CD4-positive, alpha-beta T cell (primary cell): ENCODE data around the gene CERS6. TPM values are rescaled to one million over a fixed set of nuclear protein-coding genes. Genes with fewer than 3 reads are reported as not detected.

Experiments
- ATAC-seq: fragments of 200-7000 bp; cut with Tn5 transposase; one replicate; pipeline ENCODE4 v1.10.0; 2022; ENCODE audit warnings: mild to moderate bottlenecking; ENCODE audit not compliant: poor library complexity
- CTCF ChIA-PET: fragments of 350-600 bp; sonication (Branson Sonifier 250); formaldehyde crosslinking; loops from one replicate; lab custom pipeline; 2021; ENCODE audit warnings: antibody characterized with exemption, inconsistent platforms; lab: Charles Lee
- POLR2A ChIA-PET: fragments of 350-600 bp; sonication (Branson Sonifier 250); formaldehyde crosslinking; loops from one replicate; lab custom pipeline; 2021; ENCODE audit warnings: antibody characterized with exemption, inconsistent platforms; lab: Charles Lee
- DNase-seq, 14 experiments: peaks; one replicate each; pipeline ENCODE4 v3.0.0-alpha.2; 2013 to 2020; ENCODE audit warnings: mixed read lengths in 2 of 14
- H3K27ac ChIP-seq, 2 donors: one replicate each; pipeline versions ENCODE4 v1.5.1 to v1.7.0; 2013; ENCODE audit warnings: low read length in 2 of 2, low read depth in 1 of 2, mild to moderate bottlenecking in 1 of 2
- H3K27me3 ChIP-seq, 2 experiments: 1 replicate in 1 of 2; 2 replicates in 1 of 2; pipeline versions ENCODE4 v1.6.1 to v1.7.0; 2013; ENCODE audit warnings: low read length in 2 of 2, control low read depth in 1 of 2, mild to moderate bottlenecking in 1 of 2, moderate library complexity in 1 of 2; ENCODE audit not compliant: insufficient read depth in 2 of 2, control insufficient read depth in 1 of 2
- H3K36me3 ChIP-seq: one replicate; pipeline ENCODE4 v1.6.1; 2013; ENCODE audit warnings: low read length, control low read depth; ENCODE audit not compliant: insufficient read depth
- H3K4me1 ChIP-seq: one replicate; pipeline ENCODE4 v1.6.1; 2013; ENCODE audit warnings: low read length, control low read depth; ENCODE audit not compliant: insufficient read depth
- H3K4me3 ChIP-seq: one replicate; pipeline ENCODE4 v1.5.1; 2013; ENCODE audit warnings: mild to moderate bottlenecking, low read length, moderate library complexity
- H3K9me3 ChIP-seq, 2 experiments: 1 replicate in 1 of 2; 2 replicates in 1 of 2; pipeline versions ENCODE4 v1.6.1 to v1.7.0; 2013; ENCODE audit warnings: low read length in 2 of 2, mild to moderate bottlenecking in 2 of 2, control low read depth in 1 of 2, moderate library complexity in 1 of 2; ENCODE audit not compliant: control insufficient read depth in 1 of 2, insufficient read depth in 1 of 2
- H3K27ac Mint-ChIP-seq: one replicate; pipeline ENCODE4 v1.8.0; 2020; ENCODE audit warnings: mixed read lengths
- H3K27me3 Mint-ChIP-seq: one replicate; pipeline ENCODE4 v1.8.0; 2021; ENCODE audit warnings: mixed read lengths
- H3K36me3 Mint-ChIP-seq: one replicate; pipeline ENCODE4 v1.8.0; 2021; ENCODE audit warnings: low read depth, mixed read lengths
- H3K4me1 Mint-ChIP-seq: one replicate; pipeline ENCODE4 v1.8.0; 2021; ENCODE audit warnings: low read depth, mixed read lengths
- H3K4me3 Mint-ChIP-seq: one replicate; pipeline ENCODE4 v1.8.0; 2020; ENCODE audit warnings: mild to moderate bottlenecking, mixed read lengths
- H3K9me3 Mint-ChIP-seq: one replicate; pipeline ENCODE4 v1.8.0; 2020; ENCODE audit warnings: mixed read lengths
- CTCF ChIP-seq: fragments of 200-600 bp; IDR thresholded peaks from one replicate; pipeline ENCODE4 v1.8.0; 2022; ENCODE audit warnings: antibody characterized with exemption, mild to moderate bottlenecking
- intact Hi-C, 2 experiments: fragments of 100-400 bp; cut with DNase I in 1 of 2; cut with micrococcal nuclease in 1 of 2; formaldehyde crosslinking; loops; one replicate each; pipeline versions ENCODE4 v1.15.1 to v1.9.0; 2023 to 2025; cut with DNase I, micrococcal nuclease
- total RNA-seq, 174 experiments: library from RNA in 2 of 174; stranded (reverse) in 2 of 174; gene quantifications; one replicate each; pipeline ENCODE4 v1.2.3 and lab custom pipeline; 2021 to 2026

CERS6 gene
- total RNA-seq, 2 experiments from 2014 or later, result 16.9 to 17.9 TPM

- intact Hi-C loops, result no loop called here
- H3K27ac Mint-ChIP-seq, result no peak overlapping the region
Measured at GRCh38 chr2:168650781-168651180, 194.7 kb downstream of the CERS6 start.

GRCh38 chr2:168652997-168653921 lies 197.2 kb downstream of the CERS6 start:
- peaks cover 15% of the 10 kb centered on the region for H3K36me3 Mint-ChIP-seq
- Histone ChIP-seq H3K36me3 (no peaks in the 10 kb centered on the region), H3K9me3 (no peaks in the 10 kb centered on the region), H3K27ac (no peak overlapping the region), H3K27me3 (no peaks in the 10 kb centered on the region), H3K4me3 (no peak overlapping the region), H3K4me1 (no peaks in the 10 kb centered on the region)
- ChIA-PET CTCF (interaction anchor here (1.5 kb wide), 1 partner anchor 10 kb away, joined by 5 read pairs; no protein-coding TSS in a partner anchor), POLR2A (no interaction called here)
- TF ChIP-seq CTCF, result no peak
- ATAC-seq (no peak), DNase-seq (no peak)
- H3K9me3 Mint-ChIP-seq, result no peaks in the 10 kb centered on the region
- H3K4me1 Mint-ChIP-seq, result peaks cover 8% of the 10 kb centered on the region
- H3K27ac Mint-ChIP-seq, result no peak overlapping the region
- intact Hi-C loops, result no loop called here
- H3K27me3 Mint-ChIP-seq, result no peaks in the 10 kb centered on the region
- no peak overlapping the region for H3K4me3 Mint-ChIP-seq

More at GRCh38 chr2:168650781-168651180, 194.7 kb downstream of the CERS6 start:
- no peak for TF ChIP-seq CTCF
- no peaks in the 10 kb centered on the region for H3K9me3 Mint-ChIP-seq
- H3K36me3 Mint-ChIP-seq, result peaks cover 13% of the 10 kb centered on the region
- ChIA-PET CTCF (no interaction called here), POLR2A (no interaction called here)
- peaks cover 8% of the 10 kb centered on the region for H3K4me1 Mint-ChIP-seq
- Histone ChIP-seq H3K36me3 (no peaks in the 10 kb centered on the region), H3K27me3 (no peaks in the 10 kb centered on the region), H3K9me3 (no peaks in the 10 kb centered on the region), H3K27ac (no peak overlapping the region), H3K4me1 (no peaks in the 10 kb centered on the region), H3K4me3 (no peak overlapping the region)
- ATAC-seq, result no peak
- no peak overlapping the region for H3K4me3 Mint-ChIP-seq
- H3K27me3 Mint-ChIP-seq, result no peaks in the 10 kb centered on the region
- DNase-seq, result no peak

GRCh38 chr2:168654705-168655104 lies 198.6 kb downstream of the CERS6 start:
- POLR2A ChIA-PET, result no interaction called here
- Histone ChIP-seq H3K27me3 (no peaks in the 10 kb centered on the region), H3K4me3 (no peak overlapping the region), H3K9me3 (no peaks in the 10 kb centered on the region), H3K4me1 (no peaks in the 10 kb centered on the region), H3K27ac (no peak overlapping the region), H3K36me3 (no peaks in the 10 kb centered on the region)
- Mint-ChIP-seq H3K27ac (no peak overlapping the region), H3K9me3 (no peaks in the 10 kb centered on the region), H3K4me1 (peaks cover 6% of the 10 kb centered on the region), H3K36me3 (peaks cover 15% of the 10 kb centered on the region), H3K4me3 (no peak overlapping the region), H3K27me3 (no peaks in the 10 kb centered on the region)
- DNase-seq, result no peak
- TF ChIP-seq CTCF, result no peak
- ATAC-seq, result no peak
- CTCF ChIA-PET, result no interaction called here
- intact Hi-C loops, result no loop called here
